HG03175 (cell line): ENCODE data around the gene CYB5R2.

Source experiments
- ATAC-seq: cut with Tn5 transposase; IDR thresholded peaks from one replicate; pipeline ENCODE4 v1.9.1; 2021; ENCODE audit warnings: mild to moderate bottlenecking, moderate library complexity; ENCODE audit not compliant: unreplicated experiment

CYB5R2 gene

GRCh38 chr11:7672960-7673723 lies at the start of gene CYB5R2:
TSS of gene CYB5R2 (minus strand) at chr11:7673500. CDS start at chr11:7672825, 675 bp downstream.
- ATAC-seq, result peak; percentile 40

GRCh38 chr11:7714786-7715185 lies 41.5 kb upstream of the CYB5R2 start:
- no peak for ATAC-seq

- no peak for ATAC-seq
Observed at GRCh38 chr11:7706377-7706776, 33.1 kb upstream of the CYB5R2 start, which contains the start of gene OVCH2. TSS of gene OVCH2 (minus strand) at chr11:7706477. CDS start at chr11:7706394, 83 bp downstream.

GRCh38 chr11:7703740-7704139 lies 30.4 kb upstream of the CYB5R2 start:
- ATAC-seq, result no peak

- no peak for ATAC-seq
Observed at GRCh38 chr11:7696424-7696823, 23.1 kb upstream of the CYB5R2 start.

GRCh38 chr11:7694235-7694634 lies 20.9 kb upstream of the CYB5R2 start:
- no peak for ATAC-seq

GRCh38 chr11:7692426-7692825 lies 19.1 kb upstream of the CYB5R2 start:
- ATAC-seq, result no peak

GRCh38 chr11:7691759-7692350 lies 18.6 kb upstream of the CYB5R2 start:
- ATAC-seq, result no peak

GRCh38 chr11:7690648-7691047 lies 17.3 kb upstream of the CYB5R2 start:
- peak; percentile 40 for ATAC-seq

- no peak for ATAC-seq
Observed at GRCh38 chr11:7689239-7689638, 15.9 kb upstream of the CYB5R2 start.

- peak; percentile 65 for ATAC-seq
Observed at GRCh38 chr11:7688238-7688826, 15.0 kb upstream of the CYB5R2 start.

GRCh38 chr11:7687386-7687785 lies 14.1 kb upstream of the CYB5R2 start:
- no peak for ATAC-seq

GRCh38 chr11:7686761-7687160 lies 13.5 kb upstream of the CYB5R2 start:
- no peak for ATAC-seq

- ATAC-seq, result no peak
Observed at GRCh38 chr11:7683571-7683970, 10.3 kb upstream of the CYB5R2 start.

- ATAC-seq, result no peak
Observed at GRCh38 chr11:7677796-7678201, 4.5 kb upstream of the CYB5R2 start.

GRCh38 chr11:7677071-7677470 lies 3.8 kb upstream of the CYB5R2 start:
- ATAC-seq, result no peak

GRCh38 chr11:7675631-7676030 lies 2.3 kb upstream of the CYB5R2 start:
- ATAC-seq, result no peak

GRCh38 chr11:7673724-7674434 lies 579 bp upstream of the CYB5R2 start:
- peak; percentile 29 for ATAC-seq

- ATAC-seq, result no peak
Observed at GRCh38 chr11:7672276-7672959, 882 bp downstream of the CYB5R2 start.

- peak; percentile 32 for ATAC-seq
Observed at GRCh38 chr11:7671347-7672215, 1.7 kb downstream of the CYB5R2 start.
